Esophagus mucosa (tissue), 1 donor: ENCODE results near the gene CPLX1. TPM values are rescaled to one million over a fixed set of nuclear protein-coding genes. Genes with fewer than 3 reads are reported as not detected.
"Not testable (repeated sequence)": the region's sequence is repeated elsewhere in the genome, so short reads cannot be mapped to it uniquely, and the experiment has no call there.

Experiments
- ATAC-seq: fragments of 200-7000 bp; cut with Tn5 transposase; one replicate; pipeline ENCODE4 v1.9.1; 2020
- total RNA-seq: library from RNA; stranded (reverse); gene quantifications from one replicate; pipeline ENCODE4 v1.2.4, GENCODE V29; 2023
- donor health status: DM: yes; HTN: yes; CAD: no.

The CPLX1 gene
- total RNA-seq, 1 donor from 2014 or later = 0.92 TPM

DNA sequence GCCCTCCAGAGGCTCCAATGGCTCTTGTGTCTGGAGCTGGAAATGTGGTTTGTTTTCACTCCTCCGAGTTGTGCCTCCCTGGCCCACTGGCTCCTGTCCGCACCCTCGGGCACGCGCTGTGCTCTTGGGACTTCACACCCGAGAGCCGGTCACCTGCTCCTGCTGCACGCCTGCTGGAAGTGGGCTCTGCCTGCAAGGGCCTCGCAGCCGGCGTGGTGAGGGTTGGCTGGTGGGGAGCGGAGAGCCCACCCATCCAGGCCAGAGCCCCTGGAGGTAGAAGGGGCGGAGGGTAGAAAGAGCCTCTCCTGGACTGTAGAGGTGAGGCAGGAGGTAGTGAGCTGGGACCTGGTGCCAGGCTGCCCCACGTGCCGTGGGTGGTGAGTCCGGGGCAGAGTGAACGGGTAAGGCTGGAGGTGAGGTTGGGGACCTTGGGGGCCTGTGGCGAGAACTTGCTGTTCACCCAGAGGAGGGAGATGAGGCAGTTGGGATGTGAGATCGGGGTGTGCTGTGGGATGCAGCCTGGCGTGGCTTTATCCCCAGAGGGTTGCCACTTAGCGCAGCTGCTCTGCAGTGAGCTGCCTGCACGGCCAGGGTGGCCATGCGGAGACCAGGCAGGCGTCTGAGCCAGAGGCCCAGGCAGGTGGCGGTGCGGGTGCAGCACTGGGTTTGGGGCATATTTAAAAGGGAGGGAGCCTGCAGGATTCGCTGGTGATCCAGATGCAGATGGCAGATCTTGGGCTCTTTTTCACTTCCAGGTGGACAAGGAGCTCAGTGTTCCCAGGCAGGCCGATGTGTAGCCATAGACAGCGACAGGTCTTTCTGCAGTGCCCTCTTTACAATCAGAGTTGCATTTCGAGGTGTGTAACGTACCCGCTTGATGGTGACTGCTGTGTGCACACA lies 71.5 kb downstream of the CPLX1 start:
- ATAC-seq = peak; percentile 16

DNA sequence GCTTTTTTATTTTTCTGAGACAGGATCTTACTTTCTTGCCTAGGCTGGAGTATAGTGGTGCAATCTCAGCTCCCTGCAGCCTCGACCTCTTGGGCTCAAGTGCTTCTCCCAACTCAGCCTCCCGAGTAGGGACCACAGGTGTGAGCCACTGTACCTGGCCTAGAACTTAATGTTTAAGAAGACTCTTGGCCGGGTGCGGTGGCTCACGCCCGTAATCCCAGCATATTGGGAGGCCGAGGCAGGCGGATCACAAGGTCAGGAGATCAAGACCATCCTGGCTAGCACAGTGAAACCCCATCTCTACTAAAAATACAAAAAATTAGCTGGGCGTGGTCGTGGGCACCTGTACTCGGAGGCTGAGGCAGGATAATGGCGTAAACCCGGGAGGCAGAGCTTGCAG lies 72.7 kb downstream of the CPLX1 start:
- ATAC-seq = not testable (repeated sequence)

DNA sequence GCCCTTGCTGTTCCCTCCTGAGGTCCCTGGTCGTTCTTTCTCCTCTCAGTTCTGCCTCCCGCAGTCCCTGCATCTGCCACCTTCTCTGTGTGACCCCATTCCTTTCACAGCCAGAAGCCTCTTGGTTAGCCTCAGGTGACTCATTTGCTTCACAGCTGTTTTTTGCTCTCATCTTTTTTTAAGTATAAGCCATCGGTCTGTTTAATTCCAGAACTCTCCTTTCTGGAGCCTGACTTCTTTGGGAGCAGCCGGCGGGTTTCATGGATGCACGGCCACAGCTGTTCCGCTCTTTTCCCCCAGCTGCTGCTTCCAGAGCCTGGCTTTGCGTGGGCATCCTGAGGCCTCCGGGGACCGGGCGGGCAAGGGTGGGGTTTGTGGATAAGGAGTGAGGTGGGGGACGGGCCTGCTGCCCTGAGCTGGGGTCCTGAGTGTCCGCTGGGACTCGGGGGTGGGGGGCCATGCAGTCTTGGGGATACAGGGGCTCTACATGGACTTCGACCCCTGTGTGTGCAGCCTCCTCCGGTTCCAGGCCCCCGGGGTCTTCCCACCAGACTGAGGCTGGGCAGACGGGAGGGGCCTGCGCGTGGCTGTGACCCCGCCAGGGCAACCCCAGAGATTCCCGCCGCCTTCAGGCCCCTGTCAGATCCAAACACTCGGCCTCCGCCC lies 73.6 kb downstream of the CPLX1 start:
- ATAC-seq = peak; percentile 5

DNA sequence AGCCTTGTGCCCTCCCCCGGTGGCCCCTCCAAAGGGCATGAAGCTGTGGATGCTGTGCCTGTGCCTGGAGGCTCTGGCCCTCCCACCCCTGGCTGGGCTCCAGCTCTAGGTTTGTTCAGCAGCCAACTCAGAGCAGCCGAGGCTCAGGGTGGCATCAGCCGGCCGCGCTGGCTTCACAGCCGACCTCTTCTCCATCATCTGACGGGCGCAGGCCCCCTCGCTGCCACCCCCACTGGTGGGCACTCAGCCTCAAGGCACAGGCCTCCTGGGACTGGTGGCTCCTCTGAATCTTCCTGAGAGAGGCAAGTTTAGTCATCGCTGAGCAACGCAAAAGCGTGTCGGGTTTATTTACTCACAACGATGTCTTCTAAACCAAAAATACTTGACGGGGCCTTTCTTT lies 74.3 kb downstream of the CPLX1 start:
- no peak for ATAC-seq

DNA sequence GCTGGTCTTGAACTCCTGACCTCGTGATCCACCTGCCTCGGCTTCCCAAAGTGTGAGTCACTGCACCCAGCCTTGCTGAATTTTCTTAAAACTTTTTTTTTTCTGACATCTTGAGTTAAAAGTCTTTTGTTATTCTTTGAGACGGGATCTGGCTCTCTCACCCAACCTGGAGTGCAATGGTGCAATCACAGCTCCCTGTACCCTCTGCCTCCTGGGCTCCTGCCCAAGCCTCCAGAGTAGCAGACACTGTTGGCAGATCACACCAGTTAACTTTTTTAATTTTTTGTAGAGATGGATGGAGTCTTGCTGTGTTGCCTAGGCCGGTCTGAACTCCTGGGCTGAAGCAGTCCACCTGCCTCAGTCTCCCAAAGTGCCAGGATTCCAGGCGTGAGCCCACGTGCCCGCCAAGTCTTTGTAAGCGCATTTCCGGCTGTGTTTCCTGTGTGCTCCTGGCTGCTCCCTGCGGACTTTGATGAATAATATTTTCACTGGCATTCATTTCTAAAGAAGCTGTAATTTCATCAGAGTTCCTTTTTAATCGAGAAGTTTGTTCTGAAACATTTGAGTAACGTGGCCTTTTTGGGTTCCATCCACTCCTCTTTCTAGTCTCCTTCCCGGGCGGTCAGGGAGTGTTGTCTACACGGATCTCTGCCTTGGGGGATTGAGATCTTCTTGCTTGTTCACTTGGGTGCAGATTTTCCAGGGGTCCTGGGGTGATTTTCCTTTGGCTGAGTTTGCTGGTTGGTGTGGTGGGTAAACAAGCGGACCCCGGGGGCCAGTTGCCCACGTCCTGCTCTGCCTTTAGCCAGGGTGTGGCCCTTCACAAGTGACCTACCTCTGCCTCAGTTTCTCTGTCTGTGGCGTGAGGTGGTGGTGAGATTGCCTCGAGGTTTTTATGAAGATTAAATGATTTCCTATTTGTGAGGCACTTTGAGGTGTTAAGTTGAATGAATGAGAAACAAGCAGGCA lies 75.9 kb downstream of the CPLX1 start:
- ATAC-seq = peak; percentile 55

DNA sequence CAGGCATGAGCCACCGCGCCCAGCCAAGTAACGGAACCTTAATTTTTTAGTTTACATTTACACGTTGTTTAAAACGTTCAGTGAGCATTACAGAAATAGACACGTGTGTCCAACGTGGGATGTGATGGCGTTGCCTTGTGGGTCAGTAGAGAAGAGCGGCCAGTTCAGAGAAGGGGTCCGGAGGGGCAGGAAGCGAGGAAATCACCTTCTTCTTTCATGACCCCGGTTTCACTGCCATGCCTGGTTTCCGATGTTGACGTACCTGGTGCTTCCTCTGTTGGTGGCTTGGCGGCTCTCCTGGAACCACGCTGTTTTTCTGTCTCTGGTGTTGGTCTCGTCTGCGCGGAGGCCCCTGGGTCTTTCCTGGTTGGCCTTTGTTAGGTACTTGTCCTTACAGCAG lies 77.5 kb downstream of the CPLX1 start:
- ATAC-seq = no peak

DNA sequence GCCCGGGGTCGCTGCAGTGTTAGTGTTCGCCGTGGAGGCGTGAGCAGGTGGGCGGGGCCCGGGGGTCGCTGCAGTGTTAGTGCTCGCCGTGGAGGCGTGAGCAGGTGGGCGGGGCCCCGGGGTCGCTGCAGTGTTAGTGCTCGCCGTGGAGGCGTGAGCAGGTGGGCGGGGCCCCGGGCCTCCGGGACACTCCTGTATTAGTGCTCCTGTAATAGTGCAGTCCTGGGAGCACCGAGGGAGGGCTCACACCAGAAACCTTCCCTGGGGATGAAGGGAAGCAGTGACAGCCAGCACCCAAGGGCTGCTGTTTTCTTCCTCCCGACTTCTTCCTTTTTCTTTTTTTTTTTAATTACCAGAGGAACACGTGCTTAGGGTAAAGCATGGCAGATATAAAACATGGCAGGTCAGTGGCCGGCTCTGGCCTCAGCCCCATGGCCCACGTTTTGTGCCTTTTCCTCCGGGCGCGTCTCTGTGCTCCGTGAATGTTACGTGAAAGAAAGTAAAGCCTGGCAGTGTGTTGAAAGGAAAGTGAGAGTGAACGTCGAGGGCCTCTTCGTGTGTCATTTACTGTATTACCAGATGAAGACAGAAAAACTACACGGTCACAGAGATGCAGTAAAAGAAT lies 78.3 kb downstream of the CPLX1 start:
- ATAC-seq = no peak

DNA sequence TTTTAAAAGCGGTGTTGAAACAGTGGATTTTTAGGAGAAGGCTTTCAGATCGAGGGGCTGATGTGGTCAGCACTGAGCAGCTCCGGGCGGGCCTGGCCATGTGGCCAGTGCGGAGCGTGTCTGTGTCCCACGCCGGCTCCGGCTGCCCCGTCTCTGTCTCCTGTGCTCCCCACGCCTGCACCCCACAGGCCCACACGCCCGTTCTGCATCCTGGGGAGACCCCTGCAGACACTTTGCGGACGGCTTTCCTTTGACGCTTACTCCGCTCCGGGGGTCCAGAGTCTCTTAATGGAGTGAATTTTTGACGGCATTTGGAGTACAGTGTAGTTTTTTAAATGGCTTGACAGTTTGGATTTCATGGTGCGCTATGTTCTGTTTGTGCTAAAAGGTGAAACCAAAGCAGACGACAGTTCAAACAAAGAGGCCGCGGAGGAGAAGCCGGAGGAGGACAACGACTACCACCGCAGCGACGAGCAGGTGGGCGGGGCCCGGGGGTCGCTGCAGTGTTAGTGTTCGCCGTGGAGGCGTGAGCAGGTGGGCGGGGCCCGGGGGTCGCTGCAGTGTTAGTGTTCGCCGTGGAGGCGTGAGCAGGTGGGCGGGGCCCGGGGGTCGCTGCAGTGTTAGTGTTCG lies 81.6 kb downstream of the CPLX1 start:
- no peak for ATAC-seq

DNA sequence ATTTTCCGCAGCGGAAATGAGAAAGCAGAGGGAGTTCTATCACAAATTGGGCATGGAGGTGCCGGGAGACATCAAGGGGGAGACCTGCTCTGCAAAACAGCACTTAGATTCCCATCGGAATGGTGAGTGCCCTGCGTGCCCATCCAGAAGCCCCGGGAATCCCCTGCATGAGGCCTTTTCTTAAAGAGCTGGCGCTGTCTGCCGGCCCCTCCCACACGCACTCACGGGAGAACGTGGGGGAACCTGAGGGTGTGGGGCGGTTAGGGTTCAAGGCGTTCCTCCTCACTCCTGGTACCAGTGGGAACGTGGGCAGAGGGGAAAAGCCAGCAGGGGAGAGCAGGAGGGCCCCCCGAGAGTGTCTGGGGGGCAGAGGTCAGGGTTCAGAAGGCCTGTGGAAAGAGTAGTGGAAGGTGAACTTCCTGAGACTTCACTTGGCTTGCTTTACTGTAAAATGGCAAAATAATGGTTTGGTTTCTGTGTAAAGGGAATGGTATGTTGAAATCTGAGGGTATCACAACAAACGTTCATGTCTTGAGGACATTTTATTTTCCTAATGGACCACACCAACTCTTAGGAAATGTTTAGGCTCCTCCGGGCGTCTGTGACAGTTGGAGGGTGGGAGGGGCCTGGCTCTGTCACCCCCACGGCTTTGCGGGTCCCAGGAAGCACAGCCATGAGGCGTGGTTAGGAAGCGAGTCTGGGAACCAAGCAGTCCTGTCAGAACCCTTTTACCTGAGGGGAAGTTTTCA lies 82.3 kb downstream of the CPLX1 start:
- no peak for ATAC-seq

DNA sequence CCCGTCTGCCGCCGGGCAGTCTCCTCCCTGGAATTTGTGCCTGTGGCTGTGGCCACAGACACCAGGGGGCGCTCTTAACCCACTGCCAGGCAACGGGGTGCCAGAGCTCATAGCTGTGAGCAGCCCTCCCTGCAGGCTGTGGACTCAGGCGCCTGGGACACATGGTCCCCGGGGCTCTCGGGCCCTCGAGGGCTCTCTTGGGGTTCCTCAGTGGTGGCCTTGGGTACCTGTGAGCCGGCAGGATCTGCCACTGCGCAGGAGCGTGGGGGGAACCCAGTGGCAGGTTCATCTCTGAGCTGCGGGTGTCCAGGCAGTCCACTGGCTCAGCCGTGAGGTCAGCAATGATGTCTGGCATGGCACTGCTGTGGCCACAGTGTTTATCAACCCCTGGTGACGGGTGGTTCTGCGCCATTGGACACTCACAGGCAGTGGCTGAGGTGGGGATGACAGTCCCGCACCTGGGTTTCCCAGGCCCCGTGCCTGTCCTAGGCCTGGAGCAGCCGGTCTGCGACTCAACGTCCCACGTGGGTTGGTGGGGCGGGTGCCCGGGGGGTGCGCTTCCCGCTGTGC lies 83.1 kb downstream of the CPLX1 start:
- peak; percentile 90 for ATAC-seq

DNA sequence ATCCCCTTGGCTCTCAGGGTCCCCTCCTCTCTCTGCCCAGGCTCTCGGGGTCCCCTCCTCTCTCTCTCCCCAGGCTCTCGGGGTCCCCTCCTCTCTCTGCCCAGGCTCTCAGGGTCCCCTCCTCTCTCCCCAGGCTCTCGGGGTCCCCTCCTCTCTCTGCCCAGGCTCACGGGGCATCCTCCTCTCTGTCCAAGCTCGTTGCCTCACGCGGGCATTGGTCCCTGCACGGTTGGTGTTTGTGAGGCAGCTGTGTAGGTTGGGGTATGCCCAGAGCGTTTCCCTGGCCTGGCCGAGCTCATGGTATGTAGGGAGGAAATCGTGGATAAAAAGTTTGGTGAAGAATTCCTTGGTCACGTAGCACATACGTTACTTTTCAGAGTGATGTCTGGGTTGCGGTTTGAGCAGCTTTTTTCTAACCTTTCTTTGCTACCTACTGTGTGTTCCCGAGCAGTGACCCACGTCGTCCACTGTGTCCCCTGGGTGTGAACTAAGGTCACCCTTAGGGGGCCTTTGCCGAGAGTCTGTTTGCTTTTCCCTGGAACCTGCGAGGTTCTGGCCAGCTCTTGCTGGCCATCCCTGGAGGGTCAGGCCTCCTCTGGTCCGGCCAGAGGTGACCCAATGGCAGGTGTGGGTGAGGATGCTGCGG lies 83.7 kb downstream of the CPLX1 start:
- ATAC-seq = peak; percentile 23

DNA sequence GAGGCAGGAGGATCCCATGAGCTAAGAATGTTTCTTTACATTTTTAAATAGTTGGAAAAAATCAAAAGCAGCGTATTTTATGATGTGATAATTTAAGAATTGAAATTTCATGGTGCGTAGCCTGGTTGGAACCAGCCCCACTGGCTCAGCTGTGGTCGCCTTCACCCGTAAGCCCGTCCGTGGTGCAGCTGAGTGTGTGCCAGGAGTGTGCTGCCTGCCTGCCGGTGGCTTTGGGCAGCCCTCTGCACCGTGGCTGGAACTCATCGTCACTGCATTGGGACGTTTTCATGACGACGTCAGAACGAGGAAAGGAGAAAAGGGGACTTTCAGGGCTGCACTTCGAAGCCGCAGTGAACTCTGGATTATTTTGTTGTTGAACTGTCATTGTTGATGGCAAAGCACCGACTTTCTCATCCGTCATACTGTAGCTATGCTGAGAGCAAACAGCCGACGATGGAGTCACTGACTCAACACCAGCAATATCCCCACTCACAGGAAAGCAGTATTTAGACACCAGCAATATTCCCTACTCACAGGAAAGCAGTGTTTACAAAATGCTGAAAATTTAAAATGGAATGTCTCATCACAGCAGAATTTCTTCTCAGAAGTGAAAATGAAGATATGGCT lies 85.2 kb downstream of the CPLX1 start:
- no peak for ATAC-seq

DNA sequence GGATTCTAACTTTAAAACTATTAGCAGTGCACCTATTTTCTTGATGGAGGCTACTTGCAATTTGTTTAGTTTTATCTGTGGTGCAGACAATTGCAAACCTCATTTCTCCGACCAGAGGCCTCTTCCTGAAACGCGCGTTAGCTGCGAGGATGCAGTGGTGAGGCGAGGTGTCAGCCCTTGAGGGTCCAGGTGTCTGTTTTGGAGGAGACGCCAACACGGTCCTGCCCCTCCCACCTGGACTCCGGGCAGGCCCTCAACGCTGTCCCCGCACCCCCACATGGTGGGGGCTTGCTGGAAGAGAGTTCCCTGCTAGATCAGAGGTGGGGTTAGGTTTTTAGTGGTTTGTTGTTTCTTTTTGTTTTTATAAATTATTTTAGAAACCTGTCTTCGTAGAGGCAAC lies 85.9 kb downstream of the CPLX1 start:
- ATAC-seq = no peak

DNA sequence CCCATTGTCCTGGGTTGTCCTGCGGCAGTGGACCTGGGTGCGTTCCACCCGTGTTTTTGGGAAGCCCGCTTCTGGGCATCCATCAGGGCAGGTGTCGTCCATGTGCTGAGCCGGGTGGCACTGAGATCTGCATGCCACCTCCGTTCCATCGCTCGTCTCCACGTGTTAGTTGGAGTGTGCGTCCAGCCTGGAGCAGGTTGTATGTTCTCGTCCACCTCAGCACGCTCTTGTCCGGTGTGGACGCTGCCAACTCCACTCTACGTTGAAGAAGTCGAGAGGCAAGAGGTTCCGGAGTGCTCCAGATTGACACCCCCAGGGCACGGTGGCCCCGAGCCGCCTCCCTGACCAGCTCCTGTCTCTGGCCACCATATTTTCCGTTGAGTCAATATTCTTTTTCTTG lies 86.4 kb downstream of the CPLX1 start:
- ATAC-seq = no peak

DNA sequence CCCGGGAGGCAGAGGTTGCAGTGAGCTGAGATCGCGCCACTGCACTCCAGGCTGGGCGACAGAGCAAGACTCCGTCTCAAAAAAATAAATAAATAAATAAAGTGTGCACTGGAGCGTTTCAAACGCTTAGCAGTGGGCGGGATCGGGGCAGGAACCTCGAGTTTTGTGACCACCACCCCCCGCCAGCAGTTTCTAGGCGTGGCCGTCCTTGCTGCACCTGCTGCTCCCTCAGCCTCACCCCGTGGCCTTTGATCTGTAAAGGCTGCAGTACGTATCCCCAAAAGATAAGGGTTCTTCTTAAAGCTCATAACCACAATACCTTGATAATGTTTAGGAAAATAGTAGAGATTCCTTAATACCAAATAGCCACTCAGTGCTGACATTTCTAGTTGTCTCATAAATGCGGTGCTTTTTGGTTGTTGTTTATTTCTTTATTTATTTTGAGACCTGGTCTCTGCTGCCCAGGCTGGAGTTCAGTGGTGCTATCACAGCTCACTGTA lies 87.1 kb downstream of the CPLX1 start:
- no peak for ATAC-seq

DNA sequence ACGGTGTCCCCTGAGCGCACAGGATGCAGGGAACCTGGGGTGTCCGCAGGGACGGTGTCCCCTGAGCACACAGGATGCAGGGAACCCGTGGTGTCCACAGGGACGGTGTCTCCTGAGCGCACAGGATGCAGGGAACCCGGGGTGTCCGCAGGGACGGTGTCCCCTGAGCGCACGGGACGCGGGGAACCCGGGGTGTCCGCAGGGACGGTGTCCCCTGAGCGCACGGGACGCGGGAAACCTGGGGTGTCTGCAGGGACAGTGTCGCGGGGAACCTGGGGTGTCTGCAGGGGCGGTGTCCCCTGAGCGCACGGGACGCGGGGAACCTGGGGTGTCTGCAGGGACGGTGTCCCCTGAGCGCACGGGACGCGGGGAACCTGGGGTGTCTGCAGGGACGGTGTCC lies 89.4 kb downstream of the CPLX1 start:
- not testable (repeated sequence) for ATAC-seq

DNA sequence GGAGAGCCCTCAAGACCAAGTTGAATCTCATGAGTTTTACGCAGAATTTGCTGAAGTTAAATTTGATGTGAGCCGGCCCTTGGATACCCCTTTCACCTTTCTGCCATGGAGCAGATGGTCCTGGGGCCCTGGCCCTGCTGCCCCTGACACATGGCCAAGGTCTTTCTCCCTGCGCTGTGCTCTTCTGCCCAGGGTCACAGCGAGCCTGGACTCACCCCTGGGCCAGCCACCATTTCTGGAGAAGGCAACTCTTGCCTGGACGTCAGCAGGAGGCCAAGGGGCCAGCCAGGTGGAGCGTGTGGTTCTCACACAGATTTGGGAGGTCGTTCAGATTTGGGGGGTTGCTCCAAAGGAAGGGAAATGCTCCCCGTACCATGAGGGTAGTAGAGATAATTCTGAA lies 90.3 kb downstream of the CPLX1 start:
- no peak for ATAC-seq
